ENCODE data around the gene PLD5.

Gene PLD5

GRCh38 chr1:242449661-242450060 is 74.8 kb downstream of the PLD5 start:
- Histone ChIP-seq H3K4me3 (ENCODE audit: insufficient read depth in 1 of 2, low read depth in 1 of 2, low read length in 2 of 2) (no peak overlapping the region), H3K14ac (ENCODE audit: low read length in 2 of 2) (no peak overlapping the region), H3K4ac (ENCODE audit: low read depth in 1 of 2, low read length in 2 of 2) (no peak overlapping the region), H2AFZ (ENCODE audit: low read depth, low read length) (no peak overlapping the region), H3K36me3 (ENCODE audit: control insufficient read depth in 1 of 2, insufficient read depth in 2 of 2, low read depth in 1 of 2, low read length in 2 of 2) (no peaks in the 10 kb centered on the region), H3K9me3 (ENCODE audit: control insufficient read depth, low read length) (no peaks in the 10 kb centered on the region), H2AK5ac (ENCODE audit: low read length, severe bottlenecking) (no peak overlapping the region), H4K8ac (ENCODE audit: low read length) (no peak overlapping the region), H3K9ac (ENCODE audit: low read length) (no peak overlapping the region), H3K23ac (ENCODE audit: low read length in 2 of 2) (no peak overlapping the region), H3K18ac (ENCODE audit: low read depth in 1 of 2, low read length in 2 of 2) (no peak overlapping the region), H3K27ac (ENCODE audit: low read length, poor library complexity, severe bottlenecking) (no peak overlapping the region), H4K91ac (ENCODE audit: low read length) (no peak overlapping the region), H3K79me1 (replicated peaks; ENCODE audit: low read length, poor library complexity, severe bottlenecking) (no peaks in the 10 kb centered on the region), H2BK12ac (ENCODE audit: low read length in 2 of 2) (no peak overlapping the region), H3K27me3 (ENCODE audit: control insufficient read depth in 1 of 2, insufficient read depth in 1 of 2, low read length in 2 of 2) (peaks cover 7 to 15% of the 10 kb centered on the region in 2 experiments), H2BK120ac (ENCODE audit: low read depth, low read length) (no peak overlapping the region), H3K4me1 (ENCODE audit: control insufficient read depth, insufficient read depth, low read depth, low read length) (no peaks in the 10 kb centered on the region), H2BK5ac (ENCODE audit: low read depth, low read length, poor library complexity, severe bottlenecking) (no peak overlapping the region), H3K4me2 (ENCODE audit: low read length, poor library complexity, severe bottlenecking) (no peak overlapping the region), H2BK15ac (ENCODE audit: low read depth, poor library complexity, severe bottlenecking) (no peak overlapping the region)
- WGBS = 79% methylated on average over 9 of the region's 9 CpGs
- DNase-seq = no peak

DNA sequence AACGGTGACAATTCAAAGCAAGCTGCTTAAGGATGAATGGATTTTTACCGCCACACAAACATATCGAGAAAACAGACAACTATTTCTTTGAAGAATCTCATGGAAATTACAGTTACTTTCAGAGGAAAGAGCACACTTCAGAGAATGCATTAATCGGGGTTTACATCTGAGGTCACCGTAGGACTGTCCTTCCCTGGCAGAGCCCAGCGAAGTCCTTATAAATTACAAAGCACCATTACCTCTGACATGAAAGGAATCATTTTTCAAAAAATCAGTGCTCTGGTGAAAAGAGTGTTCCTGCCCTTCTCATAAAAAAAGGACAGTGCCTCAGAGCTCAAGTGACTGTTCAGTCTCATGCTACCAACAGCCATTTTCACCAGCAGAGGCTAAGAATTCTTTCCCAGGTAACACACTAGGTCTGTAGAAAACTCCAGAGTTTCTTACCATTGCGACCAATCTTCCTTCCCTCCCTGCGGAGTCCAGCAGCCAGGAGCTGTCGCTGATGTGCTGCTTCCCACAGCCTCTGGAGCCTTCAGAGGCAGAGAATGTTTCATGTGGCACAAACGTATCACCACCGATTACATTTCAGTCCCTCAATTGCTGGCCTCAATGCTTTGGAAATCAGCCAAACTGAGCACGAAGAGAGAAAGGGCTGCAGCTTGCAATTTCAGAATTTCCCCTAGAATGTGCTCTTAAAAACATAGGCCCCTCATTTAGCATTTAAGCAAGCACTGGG is 75.4 kb downstream of the PLD5 start:
- Histone ChIP-seq H2AK5ac (ENCODE audit: low read length, severe bottlenecking) (no peak overlapping the region), H3K4me3 (ENCODE audit: insufficient read depth in 1 of 2, low read depth in 1 of 2, low read length in 2 of 2) (no peak overlapping the region), H4K91ac (ENCODE audit: low read length) (no peak overlapping the region), H2BK120ac (ENCODE audit: low read depth, low read length) (no peak overlapping the region), H2BK5ac (ENCODE audit: low read depth, low read length, poor library complexity, severe bottlenecking) (no peak overlapping the region), H3K36me3 (ENCODE audit: control insufficient read depth in 1 of 2, insufficient read depth in 2 of 2, low read depth in 1 of 2, low read length in 2 of 2) (no peaks in the 10 kb centered on the region), H2BK12ac (ENCODE audit: low read length in 2 of 2) (no peak overlapping the region), H3K79me1 (replicated peaks; ENCODE audit: low read length, poor library complexity, severe bottlenecking) (no peaks in the 10 kb centered on the region), H3K18ac (ENCODE audit: low read depth in 1 of 2, low read length in 2 of 2) (no peak overlapping the region), H3K9ac (ENCODE audit: low read length) (no peak overlapping the region), H2BK15ac (ENCODE audit: low read depth, poor library complexity, severe bottlenecking) (no peak overlapping the region), H3K23ac (ENCODE audit: low read length in 2 of 2) (no peak overlapping the region), H2AFZ (ENCODE audit: low read depth, low read length) (no peak overlapping the region), H3K4ac (ENCODE audit: low read depth in 1 of 2, low read length in 2 of 2) (no peak overlapping the region), H3K27me3 (ENCODE audit: control insufficient read depth in 1 of 2, insufficient read depth in 1 of 2, low read length in 2 of 2) (peaks cover 7 to 15% of the 10 kb centered on the region in 2 experiments), H3K9me3 (ENCODE audit: control insufficient read depth, low read length) (no peaks in the 10 kb centered on the region), H4K8ac (ENCODE audit: low read length) (no peak overlapping the region), H3K4me1 (ENCODE audit: control insufficient read depth, insufficient read depth, low read depth, low read length) (no peaks in the 10 kb centered on the region), H3K4me2 (ENCODE audit: low read length, poor library complexity, severe bottlenecking) (no peak overlapping the region), H3K27ac (ENCODE audit: low read length, poor library complexity, severe bottlenecking) (no peak overlapping the region), H3K14ac (ENCODE audit: low read length in 2 of 2) (no peak overlapping the region)
- 72% methylated on average over 12 of the region's 12 CpGs for WGBS
- DNase-seq = no peak

DNA sequence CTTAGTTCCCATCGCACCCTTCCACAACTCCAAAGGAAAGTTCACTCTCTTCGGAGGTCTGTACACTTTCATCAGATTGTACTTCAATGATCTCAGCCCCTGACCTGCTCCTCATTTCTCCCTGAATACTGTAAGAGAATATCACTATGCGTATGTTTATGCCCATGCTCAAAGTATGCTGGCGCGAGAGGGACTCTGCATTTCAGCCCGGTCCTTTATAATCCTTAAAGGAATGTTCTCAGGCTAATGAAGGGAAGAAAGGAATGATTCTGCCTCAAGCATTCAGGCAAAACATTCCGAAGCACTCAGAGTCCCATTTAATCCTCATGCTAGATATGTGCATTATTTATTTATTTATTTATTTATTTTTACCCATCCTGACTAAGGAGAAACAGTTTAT is 76.8 kb downstream of the PLD5 start:
- Histone ChIP-seq H2AK5ac (ENCODE audit: low read length, severe bottlenecking) (no peak overlapping the region), H3K4me2 (ENCODE audit: low read length, poor library complexity, severe bottlenecking) (no peak overlapping the region), H3K79me1 (replicated peaks; ENCODE audit: low read length, poor library complexity, severe bottlenecking) (no peaks in the 10 kb centered on the region), H4K8ac (ENCODE audit: low read length) (no peak overlapping the region), H3K36me3 (ENCODE audit: control insufficient read depth in 1 of 2, insufficient read depth in 2 of 2, low read depth in 1 of 2, low read length in 2 of 2) (no peaks in the 10 kb centered on the region), H3K9me3 (ENCODE audit: control insufficient read depth, low read length) (no peaks in the 10 kb centered on the region), H3K4ac (ENCODE audit: low read depth in 1 of 2, low read length in 2 of 2) (no peak overlapping the region), H2BK15ac (ENCODE audit: low read depth, poor library complexity, severe bottlenecking) (no peak overlapping the region), H3K4me1 (ENCODE audit: control insufficient read depth, insufficient read depth, low read depth, low read length) (no peaks in the 10 kb centered on the region), H3K27ac (ENCODE audit: low read length, poor library complexity, severe bottlenecking) (no peak overlapping the region), H3K9ac (ENCODE audit: low read length) (no peak overlapping the region), H2BK120ac (ENCODE audit: low read depth, low read length) (no peak overlapping the region), H3K4me3 (ENCODE audit: insufficient read depth in 1 of 2, low read depth in 1 of 2, low read length in 2 of 2) (no peak overlapping the region), H2AFZ (ENCODE audit: low read depth, low read length) (no peak overlapping the region), H2BK12ac (ENCODE audit: low read length in 2 of 2) (no peak overlapping the region), H3K23ac (ENCODE audit: low read length in 2 of 2) (no peak overlapping the region), H3K14ac (ENCODE audit: low read length in 2 of 2) (no peak overlapping the region), H2BK5ac (ENCODE audit: low read depth, low read length, poor library complexity, severe bottlenecking) (no peak overlapping the region), H4K91ac (ENCODE audit: low read length) (no peak overlapping the region), H3K18ac (ENCODE audit: low read depth in 1 of 2, low read length in 2 of 2) (no peak overlapping the region), H3K27me3 (ENCODE audit: control insufficient read depth in 1 of 2, insufficient read depth in 1 of 2, low read length in 2 of 2) (peaks cover 7 to 15% of the 10 kb centered on the region in 2 experiments)
- whole genome bisulfite sequencing = 70% methylated on average over 6 of the region's 7 CpGs
- no peak for DNase-seq

GRCh38 chr1:242440757-242441156 is 83.7 kb downstream of the PLD5 start:
- Histone ChIP-seq H2BK15ac (ENCODE audit: low read depth, poor library complexity, severe bottlenecking) (no peak overlapping the region), H4K8ac (ENCODE audit: low read length) (no peak overlapping the region), H3K9me3 (ENCODE audit: control insufficient read depth, low read length) (no peaks in the 10 kb centered on the region), H3K4me2 (ENCODE audit: low read length, poor library complexity, severe bottlenecking) (no peak overlapping the region), H3K18ac (ENCODE audit: low read depth in 1 of 2, low read length in 2 of 2) (no peak overlapping the region), H3K9ac (ENCODE audit: low read length) (no peak overlapping the region), H3K4me3 (ENCODE audit: insufficient read depth in 1 of 2, low read depth in 1 of 2, low read length in 2 of 2) (no peak overlapping the region), H2AK5ac (ENCODE audit: low read length, severe bottlenecking) (no peak overlapping the region), H2BK12ac (ENCODE audit: low read length in 2 of 2) (no peak overlapping the region), H2BK5ac (ENCODE audit: low read depth, low read length, poor library complexity, severe bottlenecking) (no peak overlapping the region), H3K36me3 (ENCODE audit: control insufficient read depth in 1 of 2, insufficient read depth in 2 of 2, low read depth in 1 of 2, low read length in 2 of 2) (no peaks in the 10 kb centered on the region), H3K23ac (ENCODE audit: low read length in 2 of 2) (no peak overlapping the region), H2BK120ac (ENCODE audit: low read depth, low read length) (no peak overlapping the region), H3K27ac (ENCODE audit: low read length, poor library complexity, severe bottlenecking) (no peak overlapping the region), H4K91ac (ENCODE audit: low read length) (no peak overlapping the region), H3K27me3 (ENCODE audit: control insufficient read depth in 1 of 2, insufficient read depth in 1 of 2, low read length in 2 of 2) (no peaks in the 10 kb centered on the region), H3K14ac (ENCODE audit: low read length in 2 of 2) (no peak overlapping the region), H3K4me1 (ENCODE audit: control insufficient read depth, insufficient read depth, low read depth, low read length) (no peaks in the 10 kb centered on the region), H3K79me1 (replicated peaks; ENCODE audit: low read length, poor library complexity, severe bottlenecking) (no peaks in the 10 kb centered on the region), H3K4ac (ENCODE audit: low read depth in 1 of 2, low read length in 2 of 2) (no peak overlapping the region), H2AFZ (ENCODE audit: low read depth, low read length) (no peak overlapping the region)
- DNase-seq = no peak
- WGBS = 80% methylated on average over 1 of the region's 1 CpG

Measured in mesenchymal stem cell (in vitro differentiated cells and primary cell).